Renal pelvis (tissue), 4 donors: Measurements from ENCODE around the gene LEF1. TPM values are rescaled to one million over a fixed set of nuclear protein-coding genes. Genes with fewer than 3 reads are reported as not detected.
"Not testable (repeated sequence)": the region's sequence is repeated elsewhere in the genome, so short reads cannot be mapped to it uniquely, and the experiment has no call there.

ENCODE experiments used
- DNase-seq: peaks from one replicate; pipeline ENCODE4 v3.0.0-alpha.2; 2013
- polyA plus RNA-seq, 3 donors: library from polyadenylated mRNA; unstranded; fragments of 120-200 nt; gene quantifications; one replicate each; pipeline ENCODE4 v1.2.1, GENCODE V29; 2013; ENCODE audit not compliant: insufficient read length in 3 of 3

Gene LEF1
- polyA plus RNA-seq, 3 donors, result 53.1 to 68.6 (median 66.7) TPM

GRCh38 chr4:108036213-108036612 is 132.5 kb downstream of the LEF1 start:
- DNase-seq, result no peak

- DNase-seq, result no peak
These were observed 133.0 kb downstream of the LEF1 start for GRCh38 chr4:108035691-108036090.

GRCh38 chr4:108034565-108034964 is 134.2 kb downstream of the LEF1 start:
- no peak for DNase-seq

- DNase-seq, result no peak
These were observed 135.4 kb downstream of the LEF1 start for GRCh38 chr4:108033348-108033747.

- no peak for DNase-seq
These were observed 137.2 kb downstream of the LEF1 start for GRCh38 chr4:108031427-108032083.

GRCh38 chr4:108030332-108030731 is 138.4 kb downstream of the LEF1 start:
- DNase-seq, result peak; percentile 42

- no peak for DNase-seq
These were observed 139.0 kb downstream of the LEF1 start for GRCh38 chr4:108029731-108030130.

GRCh38 chr4:108029016-108029720 is 139.6 kb downstream of the LEF1 start:
- no peak for DNase-seq

GRCh38 chr4:108024878-108025165 is 143.9 kb downstream of the LEF1 start:
- DNase-seq, result no peak

GRCh38 chr4:108024085-108024877 is 144.5 kb downstream of the LEF1 start:
- DNase-seq, result no peak

GRCh38 chr4:108018884-108019187 is 149.9 kb downstream of the LEF1 start:
- DNase-seq, result no peak

GRCh38 chr4:108018040-108018883 is 150.5 kb downstream of the LEF1 start:
- peak; percentile 81 for DNase-seq

- no peak for DNase-seq
These were observed 154.8 kb downstream of the LEF1 start for GRCh38 chr4:108013955-108014354.

- no peak for DNase-seq
These were observed 155.4 kb downstream of the LEF1 start for GRCh38 chr4:108013327-108013726.

- DNase-seq, result not testable (repeated sequence)
These were observed 156.3 kb downstream of the LEF1 start for GRCh38 chr4:108012382-108012781.

GRCh38 chr4:108010167-108010566 is 158.6 kb downstream of the LEF1 start:
- no peak for DNase-seq

- no peak for DNase-seq
These were observed 160.0 kb downstream of the LEF1 start for GRCh38 chr4:108008721-108009120.

GRCh38 chr4:108007984-108008383 is 160.7 kb downstream of the LEF1 start:
- no peak for DNase-seq

- no peak for DNase-seq
These were observed 162.4 kb downstream of the LEF1 start for GRCh38 chr4:108006361-108006760.

- no peak for DNase-seq
These were observed 162.9 kb downstream of the LEF1 start for GRCh38 chr4:108005807-108006206.

GRCh38 chr4:108004646-108005045 is 164.1 kb downstream of the LEF1 start:
- DNase-seq, result no peak

GRCh38 chr4:108003982-108004515 is 164.7 kb downstream of the LEF1 start:
- no peak for DNase-seq
